GM10266 (cell line): ENCODE data around the gene JAZF1.

ENCODE experiments used
- DNase-seq: peaks from one replicate; pipeline ENCODE4 v3.0.0; 2012; ENCODE audit errors: extremely low spot score
- TF ChIP-seq, protein P1 (sequence below): IDR thresholded peaks from 2 replicates; pipeline ENCODE4 v1.5.1; 2012; ENCODE audit warnings: mild to moderate bottlenecking, low read depth; ENCODE audit not compliant: control insufficient read depth, insufficient read depth; ENCODE audit errors: missing control alignments

The JAZF1 gene

DNA sequence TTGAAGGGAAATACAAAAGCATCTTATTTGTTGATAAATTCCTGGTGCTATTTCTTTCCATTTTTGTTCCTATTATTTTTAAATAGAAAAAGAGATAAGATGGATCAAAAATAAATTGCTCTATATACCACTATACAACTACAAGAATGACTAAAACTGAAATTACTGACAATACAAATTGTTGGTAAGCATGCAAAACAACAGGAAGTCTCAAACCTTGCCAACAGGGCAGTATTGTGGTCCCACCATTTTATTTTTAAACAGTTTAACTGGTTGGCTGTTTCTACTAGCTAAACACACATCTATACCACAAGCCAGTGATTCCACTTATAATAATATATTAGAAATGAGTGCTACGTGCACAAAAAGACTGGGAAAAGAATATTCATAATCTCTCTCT is 213.0 kb downstream of the JAZF1 start:
- TF ChIP-seq, protein P1, sequence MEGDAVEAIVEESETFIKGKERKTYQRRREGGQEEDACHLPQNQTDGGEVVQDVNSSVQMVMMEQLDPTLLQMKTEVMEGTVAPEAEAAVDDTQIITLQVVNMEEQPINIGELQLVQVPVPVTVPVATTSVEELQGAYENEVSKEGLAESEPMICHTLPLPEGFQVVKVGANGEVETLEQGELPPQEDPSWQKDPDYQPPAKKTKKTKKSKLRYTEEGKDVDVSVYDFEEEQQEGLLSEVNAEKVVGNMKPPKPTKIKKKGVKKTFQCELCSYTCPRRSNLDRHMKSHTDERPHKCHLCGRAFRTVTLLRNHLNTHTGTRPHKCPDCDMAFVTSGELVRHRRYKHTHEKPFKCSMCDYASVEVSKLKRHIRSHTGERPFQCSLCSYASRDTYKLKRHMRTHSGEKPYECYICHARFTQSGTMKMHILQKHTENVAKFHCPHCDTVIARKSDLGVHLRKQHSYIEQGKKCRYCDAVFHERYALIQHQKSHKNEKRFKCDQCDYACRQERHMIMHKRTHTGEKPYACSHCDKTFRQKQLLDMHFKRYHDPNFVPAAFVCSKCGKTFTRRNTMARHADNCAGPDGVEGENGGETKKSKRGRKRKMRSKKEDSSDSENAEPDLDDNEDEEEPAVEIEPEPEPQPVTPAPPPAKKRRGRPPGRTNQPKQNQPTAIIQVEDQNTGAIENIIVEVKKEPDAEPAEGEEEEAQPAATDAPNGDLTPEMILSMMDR = no peak
- DNase-seq = no peak

DNA sequence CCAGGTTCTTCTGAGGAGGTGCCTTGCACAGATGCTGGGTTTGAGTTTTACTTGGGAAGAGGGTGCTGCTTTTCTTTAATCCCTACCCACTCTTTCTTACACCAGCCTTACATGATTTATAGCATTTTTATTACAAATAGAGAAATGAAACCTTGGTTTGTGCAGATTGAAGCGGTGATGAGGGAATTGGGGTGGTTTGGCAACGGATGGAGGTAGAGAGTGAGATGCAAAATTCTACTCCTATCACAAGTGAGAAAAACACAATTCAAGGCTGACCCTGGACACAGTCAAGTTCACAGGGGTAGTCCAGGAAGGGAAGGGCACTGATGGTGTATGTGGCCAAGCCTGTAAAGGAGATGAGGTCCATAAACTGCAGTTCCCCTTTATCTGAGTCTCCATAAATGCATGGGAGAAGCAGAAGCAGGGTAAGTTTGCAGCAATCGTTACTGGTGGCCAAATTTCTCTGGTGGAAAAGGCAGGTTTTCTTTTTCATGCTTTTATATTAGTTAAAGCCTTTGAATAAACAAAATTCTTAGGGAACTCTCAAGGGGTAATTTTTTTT is 214.3 kb downstream of the JAZF1 start:
- DNase-seq = no peak
- TF ChIP-seq, protein P1 = no peak

DNA sequence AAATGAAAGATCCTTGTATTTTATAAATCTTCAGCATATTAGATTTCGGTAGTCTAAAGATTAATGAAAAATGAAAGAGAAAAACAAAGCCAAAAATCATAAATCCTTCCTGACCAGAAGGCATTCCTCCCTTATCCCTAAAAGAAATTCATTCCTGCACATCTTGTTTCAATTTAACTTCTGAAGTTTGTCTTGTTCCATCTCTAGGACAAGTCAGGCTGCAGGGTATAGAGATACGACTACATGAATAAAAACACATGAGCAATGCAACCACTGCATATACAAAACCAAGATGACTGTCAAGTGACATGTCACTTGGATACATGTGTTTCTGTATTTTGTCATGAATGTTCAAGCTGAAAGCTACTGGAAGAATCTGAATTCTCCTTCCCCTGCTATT is 214.9 kb downstream of the JAZF1 start:
- TF ChIP-seq, protein P1 = no peak
- DNase-seq = no peak

DNA sequence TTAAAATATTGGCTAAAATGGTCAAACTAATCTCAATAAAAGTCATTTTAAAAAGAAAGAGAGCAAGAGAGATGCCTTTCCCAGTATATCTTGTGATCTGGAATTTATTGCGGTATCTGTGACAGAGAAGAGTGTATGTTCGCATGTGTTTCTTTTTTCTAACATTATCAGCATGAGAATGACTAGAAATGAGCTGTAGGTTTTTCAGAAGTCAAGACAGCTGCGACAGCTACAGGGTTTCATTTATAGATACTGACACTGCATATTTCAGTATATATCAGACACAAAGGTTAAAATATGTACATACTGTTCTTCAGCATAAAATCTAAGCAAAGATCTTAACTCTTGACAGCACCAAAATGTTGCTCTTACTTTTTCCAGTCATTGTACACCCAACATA is 215.8 kb downstream of the JAZF1 start:
- no peak for DNase-seq
- TF ChIP-seq, protein P1 = no peak

DNA sequence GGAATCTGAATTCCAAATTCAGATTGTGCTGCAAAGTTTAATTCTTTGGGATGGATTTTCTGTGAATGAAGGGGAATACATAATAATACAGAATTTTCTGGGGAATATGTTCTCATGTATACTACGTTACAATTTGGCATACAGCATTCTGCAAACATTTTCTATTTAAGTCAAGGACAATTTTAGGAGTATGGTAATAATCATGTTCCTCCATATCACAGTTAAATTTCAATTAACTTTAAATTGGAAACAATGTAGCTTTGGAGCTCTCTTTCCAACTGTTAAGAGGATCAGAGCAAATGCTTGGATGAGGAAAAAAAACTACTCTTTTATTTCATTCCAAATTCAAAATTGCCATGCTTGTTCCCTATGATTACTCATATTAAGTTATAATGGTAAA is 217.5 kb downstream of the JAZF1 start:
- DNase-seq = no peak
- TF ChIP-seq, protein P1 = no peak

DNA sequence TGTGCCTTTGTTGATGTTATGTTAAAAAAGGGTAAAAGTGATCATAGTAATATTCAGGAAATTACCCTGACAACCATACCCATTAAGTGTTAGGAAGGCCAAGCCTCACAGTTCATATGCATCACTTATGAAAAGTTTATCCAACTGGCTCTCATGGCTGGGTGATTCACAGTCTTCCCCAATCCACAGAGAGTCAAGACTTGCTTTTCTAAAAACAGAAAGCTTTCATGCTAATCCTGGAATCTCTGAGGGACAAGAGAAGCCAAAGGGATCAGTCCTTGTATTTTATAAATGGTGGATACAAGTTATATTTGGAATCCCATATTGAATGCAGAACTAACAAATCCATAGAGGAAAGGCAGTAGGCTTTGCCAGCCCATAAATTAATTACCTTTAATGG is 218.3 kb downstream of the JAZF1 start:
- TF ChIP-seq, protein P1 = no peak
- no peak for DNase-seq

DNA sequence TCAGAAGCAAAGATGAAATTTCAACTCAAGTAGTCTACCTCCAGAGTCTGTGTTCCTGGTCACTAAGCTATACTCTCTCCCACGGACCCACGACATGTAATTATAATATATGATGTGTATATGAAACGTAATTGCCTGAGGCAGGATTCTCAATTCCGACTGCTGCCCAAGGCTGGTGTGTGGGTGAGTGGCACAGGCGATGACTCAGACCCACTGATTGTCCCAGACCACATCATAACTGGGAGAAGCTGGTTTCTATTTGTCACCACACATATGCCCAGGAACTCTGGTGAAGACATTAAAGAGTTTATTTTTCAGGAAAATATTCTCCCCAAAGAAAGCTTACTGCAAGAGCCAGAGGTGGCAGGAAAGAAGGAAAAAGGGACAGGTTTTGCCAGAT is 219.3 kb downstream of the JAZF1 start:
- TF ChIP-seq, protein P1 = no peak
- DNase-seq = no peak
